Right lobe of liver (tissue), 6 donors: ENCODE data around the gene SLC31A1. TPM values are rescaled to one million over a fixed set of nuclear protein-coding genes. Genes with fewer than 3 reads are reported as not detected.

Source experiments
- ATAC-seq, 4 donors: fragments of 200-7000 bp; cut with Tn5 transposase; one replicate each; pipeline ENCODE4 v1.9.1; 2020; ENCODE audit warnings: mild to moderate bottlenecking in 4 of 4, moderate library complexity in 4 of 4
- DNase-seq, 3 donors: peaks; one replicate each; pipeline ENCODE4 v3.0.0-alpha.2; 2020
- H3K27ac ChIP-seq, 3 donors: fragments of 200-600 bp; one replicate each; pipeline ENCODE4 v1.8.0; 2022
- H3K27me3 ChIP-seq, 2 donors: fragments of 200-600 bp; one replicate each; pipeline ENCODE4 v1.8.0; 2022
- H3K36me3 ChIP-seq, 4 donors: fragments of 200-600 bp; sonication (generic) in 1 of 4; one replicate each; pipeline versions ENCODE4 v1.5.1 to v1.8.0; 2017 to 2022; ENCODE audit warnings: control low read depth in 1 of 4
- H3K4me1 ChIP-seq, 4 donors: fragments of 200-600 bp; sonication (generic) in 1 of 4; one replicate each; pipeline versions ENCODE4 v1.5.1 to v1.8.0; 2017 to 2022; ENCODE audit warnings: control low read depth in 1 of 4
- H3K4me3 ChIP-seq, 3 donors: fragments of 200-600 bp; one replicate each; pipeline ENCODE4 v1.8.0; 2022
- H3K9me3 ChIP-seq, 4 donors: fragments of 200-600 bp; sonication (generic) in 1 of 4; one replicate each; pipeline versions ENCODE4 v1.5.1 to v1.8.0; 2017 to 2022; ENCODE audit warnings: control low read depth in 1 of 4
- POLR2A ChIP-seq: fragments of 450-650 bp; IDR thresholded peaks from one replicate; pipeline ENCODE4 v1.6.1; 2017; ENCODE audit warnings: antibody characterized with exemption, mild to moderate bottlenecking
- WGBS: methylation state at CpG from one replicate; pipeline ENCODE4 v1.1.6; 2018; ENCODE audit warnings: low coverage, low lambda C conversion rate; ENCODE audit not compliant: insufficient coverage; ENCODE audit errors: missing lambda C conversion rate; 5-methylcytosine and 5-hydroxymethylcytosine counted together
- intact Hi-C, 2 donors: fragments of 100-400 bp; cut with DNase I; formaldehyde crosslinking; loops; one replicate each; pipeline versions ENCODE4 v1.11.2 to v1.14.1; 2022
- total RNA-seq, 6 experiments: library from RNA; depleted of rRNA in 2 of 6; stranded (reverse); fragments of >200 nt in 2 of 6; fragmentation: NEBNext Ultra II Directional in 3 of 6; extraction: Animal tissue kit (Norgen Biotek cat#: 25700) in 3 of 6; gene quantifications; one replicate each; pipeline versions ENCODE4 v1.1.0 to v1.2.4, GENCODE V29; 2016 to 2023
- TF ChIP-seq, protein P1 (sequence below), 4 donors: fragments of 200-600 bp in 3 of 4; fragments of 450-650 bp in 1 of 4; IDR thresholded peaks; one replicate each; pipeline versions ENCODE4 v1.5.1 to v1.8.0; 2016 to 2022; ENCODE audit warnings: antibody characterized with exemption in 4 of 4, mild to moderate bottlenecking in 2 of 4
- donor health status: DM: no; HTN: yes; CAD: no.
- donor health status: DM: no; HTN: no; CAD: no.
- donor health status: DM: no; HTN: no; CAD: no.
- donor health status: DM: no; HTN: yes; CAD: no.
- donor health status: DM: no; HTN: yes; CAD: no.

Gene SLC31A1
- total RNA-seq, 6 experiments from 2014 or later: 48.0 to 92.6 (median 71.5) TPM

DNA sequence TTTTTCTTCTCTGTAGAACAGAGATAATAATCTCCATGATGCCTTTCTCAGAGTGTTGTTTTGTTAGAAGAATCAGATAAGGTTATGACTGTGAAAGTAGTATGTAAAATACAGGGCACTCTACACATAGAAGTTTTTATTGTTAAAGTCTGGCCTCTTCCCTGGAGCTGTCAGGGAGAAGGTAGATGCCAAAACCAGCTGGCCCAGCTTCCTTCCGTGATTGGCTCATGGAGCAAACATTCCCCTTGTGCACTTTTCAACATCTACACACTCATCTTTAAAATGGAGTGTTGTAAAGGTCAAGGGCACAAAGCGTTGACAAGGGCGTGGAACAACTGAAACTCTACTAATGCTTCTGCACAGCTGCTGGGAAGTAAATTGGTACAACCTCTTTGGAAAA lies 89.2 kb downstream of the SLC31A1 start:
- TF ChIP-seq POLR2A: no peak
- no peak for ATAC-seq
- intact Hi-C loops: loop anchor here in 1 of 2 donors (5.0 kb wide), 1 partner anchor 97 kb away; no protein-coding TSS in a partner anchor

DNA sequence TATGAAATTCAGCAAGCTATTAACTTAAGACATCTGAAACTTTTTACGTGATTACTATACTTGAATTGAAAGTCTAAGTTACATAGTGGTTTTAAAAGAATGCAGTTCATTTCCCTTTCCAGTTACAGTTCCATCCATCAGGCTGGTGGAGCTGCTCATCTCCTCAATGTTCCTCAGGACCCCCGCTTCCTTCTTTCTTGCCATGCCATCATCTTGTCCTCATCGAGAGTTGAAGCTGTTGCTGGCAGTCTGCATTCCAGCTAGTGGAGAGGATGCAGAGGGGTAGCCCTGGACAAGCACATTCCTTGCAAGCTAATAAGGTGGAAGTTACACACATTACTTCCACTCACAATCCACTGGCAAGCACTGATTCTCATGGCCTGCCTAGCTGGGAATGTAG lies 90.6 kb downstream of the SLC31A1 start:
- Histone ChIP-seq H3K4me3 (no peak overlapping the region), H3K27ac (no peak overlapping the region), H3K4me1 (no peaks in the 10 kb centered on the region), H3K9me3 (no peaks in the 10 kb centered on the region), H3K36me3 (no peaks in the 10 kb centered on the region), H3K27me3 (no peaks in the 10 kb centered on the region)
- ATAC-seq (no peak), DNase-seq (no peak)
- 76% methylated on average over 3 of the region's 3 CpGs for WGBS
- intact Hi-C loops: loop anchor here in 1 of 2 donors (5.0 kb wide), 1 partner anchor 95 kb away; no protein-coding TSS in a partner anchor
- no peak for TF ChIP-seq POLR2A
- TF ChIP-seq, protein P1, sequence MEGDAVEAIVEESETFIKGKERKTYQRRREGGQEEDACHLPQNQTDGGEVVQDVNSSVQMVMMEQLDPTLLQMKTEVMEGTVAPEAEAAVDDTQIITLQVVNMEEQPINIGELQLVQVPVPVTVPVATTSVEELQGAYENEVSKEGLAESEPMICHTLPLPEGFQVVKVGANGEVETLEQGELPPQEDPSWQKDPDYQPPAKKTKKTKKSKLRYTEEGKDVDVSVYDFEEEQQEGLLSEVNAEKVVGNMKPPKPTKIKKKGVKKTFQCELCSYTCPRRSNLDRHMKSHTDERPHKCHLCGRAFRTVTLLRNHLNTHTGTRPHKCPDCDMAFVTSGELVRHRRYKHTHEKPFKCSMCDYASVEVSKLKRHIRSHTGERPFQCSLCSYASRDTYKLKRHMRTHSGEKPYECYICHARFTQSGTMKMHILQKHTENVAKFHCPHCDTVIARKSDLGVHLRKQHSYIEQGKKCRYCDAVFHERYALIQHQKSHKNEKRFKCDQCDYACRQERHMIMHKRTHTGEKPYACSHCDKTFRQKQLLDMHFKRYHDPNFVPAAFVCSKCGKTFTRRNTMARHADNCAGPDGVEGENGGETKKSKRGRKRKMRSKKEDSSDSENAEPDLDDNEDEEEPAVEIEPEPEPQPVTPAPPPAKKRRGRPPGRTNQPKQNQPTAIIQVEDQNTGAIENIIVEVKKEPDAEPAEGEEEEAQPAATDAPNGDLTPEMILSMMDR (IDR thresholded peaks at IDR 0.05): no peak

More for the DNA sequence above, 89.2 kb downstream of the SLC31A1 start:
- H3K27me3 ChIP-seq: no peaks in the 10 kb centered on the region
- DNase-seq: no peak
- WGBS: 43% methylated on average over 3 of the region's 3 CpGs
- H3K4me1 ChIP-seq: no peaks in the 10 kb centered on the region
- H3K9me3 ChIP-seq: no peaks in the 10 kb centered on the region
- H3K36me3 ChIP-seq: no peaks in the 10 kb centered on the region
- H3K27ac ChIP-seq: no peak overlapping the region
- H3K4me3 ChIP-seq: no peak overlapping the region

DNA sequence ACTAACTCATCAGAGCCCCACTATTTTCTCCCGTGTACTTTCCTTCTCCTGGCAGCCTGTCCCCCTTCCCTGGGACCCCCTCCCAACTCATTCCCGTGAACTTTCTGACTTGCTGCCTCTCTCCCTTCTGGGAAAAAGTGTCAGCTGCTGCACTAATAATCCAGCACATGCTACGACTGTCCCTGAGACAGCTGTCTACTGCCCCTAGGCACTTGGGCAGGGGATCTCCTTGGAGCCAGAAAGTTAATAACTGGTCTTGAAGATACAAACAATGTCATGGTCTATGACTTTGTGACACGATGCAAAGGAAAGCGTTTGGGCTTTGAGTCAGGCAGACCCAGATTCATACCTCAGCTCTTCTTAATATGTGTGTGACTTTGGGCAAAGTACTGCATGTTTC lies 91.9 kb downstream of the SLC31A1 start:
- 72% methylated on average over 5 of the region's 5 CpGs for WGBS
- intact Hi-C loops: loop anchor here in 1 of 2 donors (5.0 kb wide), 1 partner anchor 94 kb away; no protein-coding TSS in a partner anchor
- TF ChIP-seq, protein P1 (IDR thresholded peaks at IDR 0.05): no peak
- TF ChIP-seq POLR2A: no peak
- H3K36me3 ChIP-seq: no peaks in the 10 kb centered on the region
- no peaks in the 10 kb centered on the region for H3K4me1 ChIP-seq
- H3K4me3 ChIP-seq: no peak overlapping the region
- H3K9me3 ChIP-seq: no peaks in the 10 kb centered on the region
- ATAC-seq (no peak), DNase-seq (no peak)
- no peaks in the 10 kb centered on the region for H3K27me3 ChIP-seq
- H3K27ac ChIP-seq: no peak overlapping the region

Other genes starting within 250 kb of the SLC31A1 start
- gene ZNF883, start 209.4 kb upstream of the SLC31A1 start, total RNA-seq: under 1 TPM in 1 of 6 experiments, not detected in 5; 0.15 TPM
- 1 to 10 TPM in 1 of 6 experiments, under 1 TPM in 5; 0.28 to 1.1 (median 0.41) TPM for gene ZFP37, start 164.8 kb upstream of the SLC31A1 start, total RNA-seq
- 10 to 100 TPM; 11.5 to 43.4 (median 25.0) TPM for gene SLC31A2, start 70.5 kb upstream of the SLC31A1 start, total RNA-seq
- 10 to 100 TPM; 11.1 to 17.2 (median 12.8) TPM for gene FKBP15, start 267 bp upstream of the SLC31A1 start, total RNA-seq
- 10 to 100 TPM; 16.0 to 21.7 (median 18.5) TPM for gene CDC26, start 54.0 kb downstream of the SLC31A1 start, total RNA-seq
- 10 to 100 TPM in 3 of 6 experiments, 1 to 10 TPM in 3; 6.9 to 13.0 (median 10.1) TPM for gene PRPF4, start 54.1 kb downstream of the SLC31A1 start, total RNA-seq
- under 1 TPM in 1 of 6 experiments, not detected in 5; 0.27 TPM for gene RNF183, start 81.8 kb downstream of the SLC31A1 start, total RNA-seq
- 1 to 10 TPM in 5 of 6 experiments, under 1 TPM in 1; 0.81 to 3.5 (median 1.7) TPM for gene WDR31, start 118.7 kb downstream of the SLC31A1 start, total RNA-seq
- gene BSPRY, start 128.0 kb downstream of the SLC31A1 start, total RNA-seq: 1 to 10 TPM in 2 of 6 experiments, under 1 TPM in 4; 0.24 to 1.4 (median 0.78) TPM
- gene HDHD3, start 155.4 kb downstream of the SLC31A1 start, total RNA-seq: 10 to 100 TPM; 36.5 to 70.5 (median 67.1) TPM
- gene ALAD, start 179.7 kb downstream of the SLC31A1 start, total RNA-seq: 100 to 1,000 TPM in 2 of 6 experiments, 10 to 100 TPM in 4; 35.3 to 140 (median 73.6) TPM
- 10 to 100 TPM; 13.8 to 24.5 (median 16.6) TPM for gene POLE3, start 189.1 kb downstream of the SLC31A1 start, total RNA-seq
- gene C9orf43, start 189.2 kb downstream of the SLC31A1 start, total RNA-seq: 1 to 10 TPM in 1 of 6 experiments, under 1 TPM in 5; 0.40 to 1.0 (median 0.50) TPM
- gene RGS3, start 242.2 kb downstream of the SLC31A1 start, total RNA-seq: 10 to 100 TPM; 19.0 to 60.3 (median 31.0) TPM